HG02759 (cell line): ENCODE data around the gene KLHL40.

Experiments used
- ATAC-seq: cut with Tn5 transposase; IDR thresholded peaks from one replicate; pipeline ENCODE4 v1.9.1; 2021; ENCODE audit warnings: mild to moderate bottlenecking, moderate library complexity; ENCODE audit not compliant: unreplicated experiment

The KLHL40 gene

DNA sequence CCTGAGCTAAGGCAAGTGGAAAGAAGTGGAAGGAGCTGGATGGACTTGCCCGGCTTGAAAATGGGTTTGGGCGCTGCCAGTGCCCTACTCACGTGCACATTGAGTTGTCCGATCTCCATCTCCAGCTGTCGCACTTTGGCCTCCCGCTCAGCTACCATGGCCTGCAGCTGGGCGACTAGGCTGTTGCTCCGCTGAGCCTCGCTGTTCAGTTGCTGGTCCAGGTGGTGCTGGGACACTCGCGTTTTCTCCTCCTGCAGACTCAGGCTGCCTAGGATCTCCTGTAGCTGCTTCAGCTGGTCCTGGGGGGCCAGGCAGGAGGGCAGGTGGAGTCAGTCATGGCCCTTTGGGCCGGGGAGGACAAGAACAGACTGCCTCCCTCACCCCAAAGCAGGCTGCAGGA is 50.3 kb downstream of the KLHL40 start:
- no peak for ATAC-seq

DNA sequence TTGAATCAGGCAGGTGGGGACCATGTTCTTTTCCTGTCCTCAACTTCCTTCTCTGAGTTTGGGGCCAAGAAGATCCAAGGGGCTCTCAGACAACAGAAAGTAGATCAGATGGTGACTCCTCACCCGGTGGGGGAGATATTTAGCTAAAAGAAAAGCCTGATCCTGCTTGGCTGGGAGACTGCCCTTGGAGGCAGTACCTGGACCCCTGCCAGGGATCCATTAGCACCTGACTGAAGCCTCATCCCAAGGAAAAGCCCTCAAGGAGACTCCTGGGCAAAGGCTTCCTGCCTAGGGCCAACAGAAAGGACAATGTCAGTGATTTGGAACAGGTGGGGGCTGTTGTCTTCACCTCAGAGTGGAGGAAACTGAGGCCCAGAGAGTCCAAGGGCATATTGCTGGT is 50.7 kb downstream of the KLHL40 start:
- ATAC-seq, result no peak

DNA sequence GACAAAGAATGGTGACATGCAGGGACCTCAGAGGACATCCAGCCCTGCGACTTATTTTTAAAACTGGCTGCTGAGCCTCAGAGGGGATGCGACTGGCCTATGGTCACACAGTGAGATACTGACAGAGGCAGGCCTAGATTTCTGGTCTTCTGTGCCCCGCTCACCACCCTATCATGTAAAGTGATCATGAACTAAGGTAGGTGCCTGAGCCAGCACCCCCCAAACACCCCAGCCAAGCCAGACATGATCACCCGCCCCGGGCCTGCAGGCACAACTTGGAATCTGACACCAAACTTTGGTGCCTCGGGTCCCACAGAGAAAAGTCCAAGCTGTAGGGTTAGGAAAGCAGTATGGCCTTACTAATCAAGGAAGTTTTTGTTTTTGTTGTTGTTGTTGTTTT is 51.2 kb downstream of the KLHL40 start:
- ATAC-seq, result no peak

GRCh38 chr3:42739401-42740158 is 54.2 kb downstream of the KLHL40 start:
- no peak for ATAC-seq

DNA sequence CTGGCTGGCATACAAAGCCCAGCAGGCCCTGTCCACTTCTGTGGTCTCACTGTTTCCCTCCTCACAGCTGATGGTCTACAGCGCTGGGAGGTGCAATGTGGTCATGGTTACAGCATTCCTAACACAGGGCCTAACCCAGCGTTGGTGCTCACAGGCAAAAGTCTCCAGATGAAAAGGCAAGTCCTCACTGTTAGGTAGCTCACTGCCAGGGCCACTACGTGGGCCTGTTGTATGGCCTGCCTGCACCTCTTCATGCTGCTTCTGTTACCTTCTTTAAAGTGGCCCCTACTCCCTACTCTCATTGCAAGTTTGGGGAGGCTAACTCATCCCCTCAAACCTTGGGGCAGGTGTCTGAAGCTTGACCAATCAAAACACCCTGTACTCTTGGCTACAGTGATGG is 56.5 kb downstream of the KLHL40 start:
- ATAC-seq, result no peak
